Stimulated activated CD4-positive, alpha-beta T cell treated with anti-CD3 and anti-CD28 coated beads, Interleukin-12 subunit alpha, Interleukin-12 subunit beta, amount 100 ng/mL, for 48 hours (primary cell): ENCODE results near the gene GSTT2B.
"Not testable (repeated sequence)": the region's sequence is repeated elsewhere in the genome, so short reads cannot be mapped to it uniquely, and the experiment has no call there.

ENCODE experiments used
- DNase-seq, 3 donors: peaks; one replicate each; pipeline ENCODE4 v3.0.0-alpha.2; 2020; ENCODE audit warnings: low read depth in 2 of 3, low spot score in 1 of 3

Gene GSTT2B

GRCh38 chr22:23961084-23961771, at the start of gene GSTT2B:
Gene GSTT2B, minus strand, starts transcription at chr22:23961195. Its CDS starts 64 bp downstream, at chr22:23961131.
- DNase-seq = not testable (repeated sequence)

- DNase-seq = no peak
Measured at GRCh38 chr22:24010018-24010391, 49.0 kb upstream of the GSTT2B start.

GRCh38 chr22:24009227-24010017, 48.4 kb upstream of the GSTT2B start:
- DNase-seq = no peak

- DNase-seq = no peak
Measured at GRCh38 chr22:24008381-24009226, 47.6 kb upstream of the GSTT2B start.

GRCh38 chr22:24008022-24008283, 47.0 kb upstream of the GSTT2B start:
- DNase-seq = no peak

- no peak for DNase-seq
Measured at GRCh38 chr22:24007253-24008021, 46.4 kb upstream of the GSTT2B start.

GRCh38 chr22:24006914-24007214, 45.9 kb upstream of the GSTT2B start:
- no peak for DNase-seq

GRCh38 chr22:24006207-24006913, 45.4 kb upstream of the GSTT2B start:
- no peak for DNase-seq

- no peak for DNase-seq
Measured at GRCh38 chr22:24005201-24005600, 44.2 kb upstream of the GSTT2B start, which contains the start of gene GSTT4. Gene GSTT4, minus strand, starts transcription at chr22:24005453. Its CDS starts 97 bp downstream, at chr22:24005356.

- no peak for DNase-seq
Measured at GRCh38 chr22:24003887-24004286, 42.9 kb upstream of the GSTT2B start.

- DNase-seq = no peak
Measured at GRCh38 chr22:24002851-24003250, 41.9 kb upstream of the GSTT2B start.

GRCh38 chr22:24002272-24002671, 41.3 kb upstream of the GSTT2B start:
- no peak for DNase-seq

- no peak for DNase-seq
Measured at GRCh38 chr22:24001314-24001713, 40.3 kb upstream of the GSTT2B start.

GRCh38 chr22:23999779-24000178, 38.8 kb upstream of the GSTT2B start:
- DNase-seq = not testable (repeated sequence)

- no peak for DNase-seq
Measured at GRCh38 chr22:23997092-23997491, 36.1 kb upstream of the GSTT2B start.

GRCh38 chr22:23993581-23994177, 32.7 kb upstream of the GSTT2B start:
- not testable (repeated sequence) for DNase-seq

GRCh38 chr22:23993080-23993479, 32.1 kb upstream of the GSTT2B start:
- DNase-seq = not testable (repeated sequence)

- DNase-seq = not testable (repeated sequence)
Measured at GRCh38 chr22:23989583-23990244, 28.7 kb upstream of the GSTT2B start.

- not testable (repeated sequence) for DNase-seq
Measured at GRCh38 chr22:23986538-23987178, 25.7 kb upstream of the GSTT2B start.
